ENCODE measurements around the gene AKT2. TPM values are rescaled to one million over a fixed set of nuclear protein-coding genes. Genes with fewer than 3 reads are reported as not detected.
A peak's percentile ranks its signal among the peaks of the same experiment; 100 is the strongest.

AKT2 gene
- total and polyA plus RNA-seq, 12 donors = 49.2 to 195 (median 113) TPM

DNA sequence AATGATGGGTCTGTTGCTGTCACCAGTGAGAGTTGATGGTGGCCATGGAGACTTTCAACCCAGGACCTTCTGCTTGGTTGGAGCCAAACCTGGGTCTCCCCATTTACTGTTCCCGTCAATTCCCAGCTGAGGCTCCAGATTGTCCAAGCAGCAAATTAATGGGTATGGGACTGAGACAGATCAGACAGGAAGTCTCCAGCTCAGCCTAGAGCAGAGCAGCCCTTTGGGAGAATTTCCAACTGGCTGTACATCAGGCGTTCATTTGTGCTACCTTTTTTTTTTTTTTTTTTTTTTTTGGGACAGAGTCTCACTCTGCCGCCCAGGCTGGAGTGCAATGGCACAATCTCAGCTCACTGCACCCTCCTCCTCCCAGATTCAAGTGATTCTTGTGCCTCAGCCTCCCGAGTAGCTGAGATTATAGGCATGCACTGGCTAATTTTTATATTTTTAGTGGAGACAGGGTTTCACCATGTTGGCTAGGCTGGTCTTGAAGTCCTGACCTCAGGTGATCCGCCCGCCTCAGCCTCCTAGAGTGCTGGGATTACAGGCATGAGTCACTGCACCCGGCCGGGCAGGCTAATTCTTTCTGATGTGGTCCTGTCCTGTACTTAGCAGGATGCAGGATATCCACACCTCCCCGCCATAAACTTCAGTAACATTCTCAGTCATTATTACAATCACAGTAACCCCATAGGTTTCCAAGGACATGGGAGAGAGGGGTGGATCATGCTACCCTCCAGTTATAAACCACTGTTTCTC lies 84.6 kb downstream of the AKT2 start:
- DNase-seq = no peak
- no peaks in the 10 kb centered on the region for H3K27me3 ChIP-seq
- H3K36me3 ChIP-seq (replicated peaks in 1 of 2) = peaks cover 0 to 17% of the 10 kb centered on the region in 2 donors
- intact Hi-C loops (cut with DNase I) = no loop called here
- H3K4me1 ChIP-seq (replicated peaks in 1 of 2) = no peaks in the 10 kb centered on the region
- no peak for TF ChIP-seq POLR2A (IDR thresholded peaks at IDR 0.05)
- TF ChIP-seq, protein P1, sequence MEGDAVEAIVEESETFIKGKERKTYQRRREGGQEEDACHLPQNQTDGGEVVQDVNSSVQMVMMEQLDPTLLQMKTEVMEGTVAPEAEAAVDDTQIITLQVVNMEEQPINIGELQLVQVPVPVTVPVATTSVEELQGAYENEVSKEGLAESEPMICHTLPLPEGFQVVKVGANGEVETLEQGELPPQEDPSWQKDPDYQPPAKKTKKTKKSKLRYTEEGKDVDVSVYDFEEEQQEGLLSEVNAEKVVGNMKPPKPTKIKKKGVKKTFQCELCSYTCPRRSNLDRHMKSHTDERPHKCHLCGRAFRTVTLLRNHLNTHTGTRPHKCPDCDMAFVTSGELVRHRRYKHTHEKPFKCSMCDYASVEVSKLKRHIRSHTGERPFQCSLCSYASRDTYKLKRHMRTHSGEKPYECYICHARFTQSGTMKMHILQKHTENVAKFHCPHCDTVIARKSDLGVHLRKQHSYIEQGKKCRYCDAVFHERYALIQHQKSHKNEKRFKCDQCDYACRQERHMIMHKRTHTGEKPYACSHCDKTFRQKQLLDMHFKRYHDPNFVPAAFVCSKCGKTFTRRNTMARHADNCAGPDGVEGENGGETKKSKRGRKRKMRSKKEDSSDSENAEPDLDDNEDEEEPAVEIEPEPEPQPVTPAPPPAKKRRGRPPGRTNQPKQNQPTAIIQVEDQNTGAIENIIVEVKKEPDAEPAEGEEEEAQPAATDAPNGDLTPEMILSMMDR (IDR thresholded peaks at IDR 0.05) = no peak
- no peak overlapping the region for H3K4me3 ChIP-seq
- whole genome bisulfite sequencing, 4 donors = 82 to 90% (median 85%) methylated on average over 8 to 9 of the region's 9 CpGs
- no peak overlapping the region for H3K27ac ChIP-seq
- no peaks in the 10 kb centered on the region for H3K9me3 ChIP-seq (replicated peaks in 1 of 3)

DNA sequence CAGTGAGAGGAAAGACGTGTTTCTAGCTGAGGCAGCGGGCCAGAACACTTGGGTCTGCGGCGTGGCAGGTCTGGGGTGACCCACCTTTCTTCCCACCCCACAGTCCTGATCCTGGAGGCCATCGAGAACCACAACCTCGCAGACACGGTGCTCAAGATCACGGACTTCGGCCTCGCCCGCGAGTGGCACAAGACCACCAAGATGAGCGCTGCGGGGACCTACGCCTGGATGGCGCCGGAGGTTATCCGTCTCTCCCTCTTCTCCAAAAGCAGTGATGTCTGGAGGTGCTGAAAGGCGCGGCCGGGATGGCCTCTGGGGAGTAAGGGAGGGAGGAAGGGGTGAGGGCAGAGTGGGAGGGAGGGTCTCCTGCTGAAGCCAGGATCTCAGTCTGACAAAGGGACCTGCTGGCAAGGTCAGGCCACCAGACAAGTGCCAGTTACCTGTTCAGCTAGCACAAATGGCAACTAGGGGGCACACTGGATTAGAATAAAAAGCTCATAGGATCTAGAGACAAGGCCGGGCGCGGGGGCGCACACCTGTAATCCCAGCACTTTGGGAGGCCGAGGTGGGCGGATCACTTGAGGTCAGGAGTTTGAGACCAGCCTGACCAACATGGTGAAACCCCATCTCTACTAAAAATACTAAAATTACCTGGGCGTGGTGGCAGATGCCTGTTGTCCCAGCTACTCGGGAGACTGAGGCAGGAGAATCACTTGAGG lies 86.7 kb downstream of the AKT2 start:
- no peaks in the 10 kb centered on the region for H3K9me3 ChIP-seq (replicated peaks in 1 of 3)
- no peak for DNase-seq
- TF ChIP-seq, protein P1 (IDR thresholded peaks at IDR 0.05) = no peak
- TF ChIP-seq POLR2A (IDR thresholded peaks at IDR 0.05) = no peak
- no peaks in the 10 kb centered on the region for H3K27me3 ChIP-seq
- H3K4me1 ChIP-seq (replicated peaks in 1 of 2) = no peaks in the 10 kb centered on the region
- no peak overlapping the region for H3K4me3 ChIP-seq
- WGBS, 4 donors = 95 to 97% (median 97%) methylated on average over 24 to 29 of the region's 29 CpGs
- no peak overlapping the region for H3K27ac ChIP-seq
- H3K36me3 ChIP-seq (replicated peaks in 1 of 2) = peaks cover 0 to 13% of the 10 kb centered on the region in 2 donors
- intact Hi-C loops (cut with DNase I) = no loop called here

DNA sequence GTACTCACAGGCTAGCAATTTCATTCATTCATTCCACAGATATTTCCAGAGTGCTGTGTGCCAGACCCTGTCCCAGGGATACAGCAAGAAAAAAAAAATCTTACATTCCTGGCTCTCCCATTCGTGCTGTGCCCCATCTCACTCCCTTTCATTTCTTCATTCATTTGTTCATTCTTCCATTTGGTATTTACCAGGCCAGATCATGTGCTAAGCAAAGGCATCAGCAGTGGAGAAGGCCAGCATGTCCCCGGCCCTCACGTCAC lies 91.6 kb downstream of the AKT2 start:
- Histone ChIP-seq H3K27ac (no peak overlapping the region), H3K27me3 (no peaks in the 10 kb centered on the region), H3K4me3 (no peak overlapping the region), H3K9me3 (replicated peaks in 1 of 3) (no peaks in the 10 kb centered on the region), H3K4me1 (replicated peaks in 1 of 2) (peaks cover 8 to 17% of the 10 kb centered on the region in 2 donors), H3K36me3 (replicated peaks in 1 of 2) (no peaks in the 10 kb centered on the region)
- TF ChIP-seq, protein P1 (IDR thresholded peaks at IDR 0.05) = no peak
- no peak for TF ChIP-seq POLR2A (IDR thresholded peaks at IDR 0.05)
- intact Hi-C loops (cut with DNase I) = no loop called here
- 87 to 92% (median 90%) methylated on average over 3 of the region's 3 CpGs for WGBS, 4 donors
- no peak for DNase-seq

DNA sequence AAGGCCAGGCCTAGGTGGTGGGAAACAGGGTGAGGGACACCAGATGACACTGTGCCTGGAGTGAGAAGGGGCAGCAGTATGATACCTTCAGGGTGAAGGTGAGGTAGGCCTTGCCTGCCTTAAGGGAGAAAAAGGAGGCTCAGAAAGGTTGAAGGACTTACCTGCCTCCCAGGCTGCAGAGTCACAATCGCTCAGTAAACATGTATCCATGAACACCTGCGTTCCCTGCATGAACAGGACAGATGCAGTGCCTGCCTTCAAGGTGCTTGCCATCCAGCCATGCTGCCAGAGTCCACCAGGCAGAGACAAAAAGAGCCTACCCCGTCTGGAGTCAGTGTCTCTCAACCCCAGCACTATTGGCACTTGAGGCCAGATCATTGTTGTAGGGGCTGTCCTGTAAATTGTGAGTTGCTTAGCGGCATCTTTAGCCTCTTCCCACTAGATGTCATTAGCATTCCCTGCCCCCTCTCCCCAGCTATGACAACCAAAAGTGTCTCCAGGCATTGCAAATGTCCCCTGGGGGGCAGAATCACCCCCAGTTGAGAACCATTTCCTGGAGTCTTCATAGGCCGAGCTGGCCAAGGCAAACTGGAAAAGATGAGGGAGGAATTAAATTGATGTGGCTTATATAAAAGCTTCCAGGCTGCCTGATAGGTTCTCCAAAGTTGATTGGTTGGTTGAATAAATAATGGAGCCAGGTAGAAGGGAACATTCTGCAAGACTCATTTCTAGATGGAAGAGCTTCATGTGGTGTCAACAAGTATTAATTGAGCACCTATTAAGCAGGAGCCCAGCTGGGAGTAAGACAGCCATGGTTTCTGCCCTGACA lies 92.2 kb downstream of the AKT2 start:
- H3K9me3 ChIP-seq (replicated peaks in 1 of 3) = no peaks in the 10 kb centered on the region
- 82 to 95% (median 89%) methylated on average over 3 to 5 of the region's 5 CpGs for WGBS, 4 donors
- H3K27ac ChIP-seq = no peak overlapping the region
- no peaks in the 10 kb centered on the region for H3K27me3 ChIP-seq
- H3K4me1 ChIP-seq (replicated peaks in 1 of 2) = peaks cover 8 to 17% of the 10 kb centered on the region in 2 donors
- peak overlapping the region in 1 of 4 donors; percentile 100 for H3K4me3 ChIP-seq
- TF ChIP-seq POLR2A (IDR thresholded peaks at IDR 0.05) = no peak
- TF ChIP-seq, protein P1 (IDR thresholded peaks at IDR 0.05) = no peak
- no peak for DNase-seq
- no peaks in the 10 kb centered on the region for H3K36me3 ChIP-seq (replicated peaks in 1 of 2)
- intact Hi-C loops (cut with DNase I) = no loop called here

All from adrenal gland (tissue), 12 donors.